Measurements from ENCODE around the gene SLC35B4. TPM values are rescaled to one million over a fixed set of nuclear protein-coding genes. Genes with fewer than 3 reads are reported as not detected.

Gene SLC35B4
- total RNA-seq, 1 experiment from 2014 or later, result 14.7 TPM

DNA sequence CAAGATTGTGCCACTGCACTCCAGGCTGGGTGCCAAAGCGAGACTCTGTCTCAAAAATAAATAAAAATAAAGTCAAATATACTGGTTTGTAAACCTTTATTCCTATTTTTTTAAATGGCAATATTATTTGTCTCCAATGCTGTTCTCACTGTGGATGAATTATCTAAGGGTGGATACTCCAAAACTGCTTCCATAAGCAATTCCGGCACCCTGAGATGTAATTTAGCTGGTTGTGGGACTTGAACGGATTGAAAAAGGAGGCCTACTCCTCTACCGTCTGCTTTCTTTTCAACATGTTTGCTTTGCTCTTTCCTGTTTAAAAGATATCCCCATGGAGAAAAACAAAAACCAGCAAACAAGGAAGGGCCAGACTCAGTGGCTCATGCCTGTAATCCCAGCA lies 54.4 kb downstream of the SLC35B4 start (continued):
- TF ChIP-seq REST (IDR thresholded peaks at IDR 0.05; ENCODE audit: low read depth), result no peak

- ChIA-PET RAD21 (ENCODE audit: low non-redundant PET in 1 of 2, low total read pairs in 2 of 2, uncharacterized antibody in 2 of 2, unreplicated experiment in 2 of 2) (no interaction called here), POLR2A (no interaction called here)
- intact Hi-C loops (cut with micrococcal nuclease), result no loop called here
These were observed 60.9 kb downstream of the SLC35B4 start for GRCh38 chr7:134255814-134256213.

DNA sequence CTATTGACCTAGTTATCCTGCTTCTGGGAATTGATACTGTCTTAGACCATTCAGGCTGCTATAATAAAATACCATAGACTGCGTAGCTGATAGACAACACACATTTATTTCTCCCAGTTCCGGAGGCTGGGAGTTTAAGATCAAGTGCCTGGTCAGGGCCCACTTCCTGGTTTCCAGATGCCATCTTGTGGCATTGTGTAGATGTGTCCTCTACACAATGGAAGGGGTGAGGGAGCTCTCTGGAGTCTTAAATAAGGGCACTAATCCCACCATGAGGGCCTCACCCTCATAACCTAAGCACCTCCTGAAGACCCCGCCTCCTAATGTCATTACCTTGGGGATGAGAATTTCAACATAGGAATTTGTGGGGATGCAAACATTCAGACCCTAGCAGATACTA lies 62.4 kb downstream of the SLC35B4 start:
- H2AFZ ChIP-seq (ENCODE audit: low read depth, low read length, poor library complexity, severe bottlenecking), result no peak overlapping the region
- DNase-seq (ENCODE audit: low read depth, low spot score) (peak; percentile 10), ATAC-seq (peak; percentile 69)
- no peak overlapping the region for H3K4me3 ChIP-seq (replicated peaks in 1 of 2; ENCODE audit: low read depth in 1 of 2, low read length in 2 of 2)
- ChIA-PET RAD21 (ENCODE audit: low non-redundant PET in 1 of 2, low total read pairs in 2 of 2, uncharacterized antibody in 2 of 2, unreplicated experiment in 2 of 2) (no interaction called here), CTCF (interaction anchor here (1.3 kb wide), 1 partner anchor 208 kb away, joined by 3 read pairs; no protein-coding TSS in a partner anchor), POLR2A (no interaction called here)
- intact Hi-C loops (cut with micrococcal nuclease), result no loop called here
- no peak overlapping the region for H3K4me2 ChIP-seq (ENCODE audit: low read length)
- no peaks in the 10 kb centered on the region for H3K9me3 ChIP-seq (ENCODE audit: control insufficient read depth in 1 of 2, insufficient read depth in 1 of 2, low read depth in 1 of 2, low read length in 2 of 2)
- H3K27me3 ChIP-seq (ENCODE audit: insufficient read depth, low read length), result no peaks in the 10 kb centered on the region
- no peaks in the 10 kb centered on the region for H3K36me3 ChIP-seq (ENCODE audit: control insufficient read depth in 1 of 2, insufficient read depth in 2 of 2, low read length in 2 of 2)
- H3K9ac ChIP-seq (ENCODE audit: low read length), result no peak overlapping the region
- H4K20me1 ChIP-seq (ENCODE audit: insufficient read depth), result no peaks in the 10 kb centered on the region
- BruUV-seq (replicated peaks), result no TSS peak
- H3K27ac ChIP-seq (ENCODE audit: low read depth, low read length), result no peak overlapping the region
- no peaks in the 10 kb centered on the region for H3K79me2 ChIP-seq (ENCODE audit: insufficient read depth, low read length)
- no peaks in the 10 kb centered on the region for H3K9me2 ChIP-seq (ENCODE audit: insufficient read depth)
- no peaks in the 10 kb centered on the region for H3K4me1 ChIP-seq (ENCODE audit: control insufficient read depth in 1 of 2, insufficient read depth in 2 of 2, low read length in 2 of 2)
- TF ChIP-seq TCF7L2 (IDR thresholded peaks at IDR 0.05; ENCODE audit: borderline replicate concordance, extremely low read depth, insufficient read depth, insufficient read length) (no peak), EZH2phosphoT487 (IDR thresholded peaks at IDR 0.05; ENCODE audit: borderline replicate concordance) (no peak), REST (IDR thresholded peaks at IDR 0.05; ENCODE audit: low read depth) (no peak), SP1 (IDR thresholded peaks at IDR 0.05; ENCODE audit: low read depth) (no peak), ZBTB33 (IDR thresholded peaks at IDR 0.05; ENCODE audit: extremely low read depth, insufficient replicate concordance, low read length) (no peak)

More at GRCh38 chr7:134255814-134256213, 60.9 kb downstream of the SLC35B4 start:
- ATAC-seq (no peak), DNase-seq (ENCODE audit: low read depth, low spot score) (no peak)
- Histone ChIP-seq H3K9me3 (ENCODE audit: control insufficient read depth in 1 of 2, insufficient read depth in 1 of 2, low read depth in 1 of 2, low read length in 2 of 2) (no peaks in the 10 kb centered on the region), H3K36me3 (ENCODE audit: control insufficient read depth in 1 of 2, insufficient read depth in 2 of 2, low read length in 2 of 2) (no peaks in the 10 kb centered on the region), H3K4me1 (ENCODE audit: control insufficient read depth in 1 of 2, insufficient read depth in 2 of 2, low read length in 2 of 2) (no peaks in the 10 kb centered on the region), H3K79me2 (ENCODE audit: insufficient read depth, low read length) (no peaks in the 10 kb centered on the region), H3K9me2 (ENCODE audit: insufficient read depth) (no peaks in the 10 kb centered on the region), H3K27ac (ENCODE audit: low read depth, low read length) (no peak overlapping the region), H3K4me3 (replicated peaks in 1 of 2; ENCODE audit: low read depth in 1 of 2, low read length in 2 of 2) (no peak overlapping the region), H3K9ac (ENCODE audit: low read length) (no peak overlapping the region), H3K4me2 (ENCODE audit: low read length) (no peak overlapping the region), H4K20me1 (ENCODE audit: insufficient read depth) (no peaks in the 10 kb centered on the region), H3K27me3 (ENCODE audit: insufficient read depth, low read length) (no peaks in the 10 kb centered on the region), H2AFZ (ENCODE audit: low read depth, low read length, poor library complexity, severe bottlenecking) (no peak overlapping the region)
- CTCF ChIA-PET, result no interaction called here
- no peak for TF ChIP-seq SRF (IDR thresholded peaks at IDR 0.05; ENCODE audit: low read depth)
- peak; percentile 29; the same call in 1 of the 2 replicates for TF ChIP-seq RAD21 (IDR thresholded peaks at IDR 0.05; ENCODE audit: low read depth)
- BruUV-seq (replicated peaks), result no TSS peak

Measured in HCT116 (cell line).